H1 (cell line): ENCODE measurements around the gene GRIK4. TPM values are rescaled to one million over a fixed set of nuclear protein-coding genes. Genes with fewer than 3 reads are reported as not detected.

Source experiments
- CTCF ChIA-PET: fragments of 300-600 bp; sonication (Branson Sonifier 250); formaldehyde crosslinking; loops from one replicate; lab custom pipeline; 2021; ENCODE audit not compliant: partially characterized antibody; lab: Charles Lee
- POLR2A ChIA-PET: fragments of 300-600 bp; sonication (Branson Sonifier 250); formaldehyde crosslinking; loops from one replicate; lab custom pipeline; 2021; ENCODE audit warnings: inconsistent platforms; ENCODE audit not compliant: partially characterized antibody; lab: Charles Lee
- DNase-seq, 2 experiments: peaks; one replicate each; pipeline versions ENCODE4 v3.0.0 to v3.0.0-alpha.2; 2010 to 2022; ENCODE audit warnings: low spot score in 2 of 2, low read depth in 1 of 2, mixed read lengths in 1 of 2
- FAIRE-seq: peaks from 2 replicates; lab custom pipeline; 2011; peaks lifted over from hg19 to GRCh38; lab: Jason Lieb, UNC
- H2AFZ ChIP-seq: 2 replicates; pipeline ENCODE4 v1.8.1; 2012; ENCODE audit warnings: low read length, inconsistent platforms
- H2AK5ac ChIP-seq: 2 replicates; pipeline ENCODE4 v1.6.1; 2013; ENCODE audit warnings: low read depth, low read length
- H2BK120ac ChIP-seq: replicated peaks from 2 replicates; pipeline ENCODE3; 2013; ENCODE audit warnings: low read depth, low read length, inconsistent platforms
- H2BK12ac ChIP-seq: 2 replicates; pipeline ENCODE4 v1.6.1; 2013; ENCODE audit warnings: low read depth, low read length
- H2BK15ac ChIP-seq: 2 replicates; pipeline ENCODE4 v1.6.1; 2013; ENCODE audit warnings: low read length
- H2BK20ac ChIP-seq: 2 replicates; pipeline ENCODE4 v1.6.1; 2013; ENCODE audit warnings: low read length
- H2BK5ac ChIP-seq: 2 replicates; pipeline ENCODE4 v1.6.1; 2013; ENCODE audit warnings: low read depth, low read length
- H3K14ac ChIP-seq: 2 replicates; pipeline ENCODE4 v1.6.1; 2013; ENCODE audit warnings: inconsistent platforms; ENCODE audit not compliant: insufficient read length
- H3K18ac ChIP-seq: 2 replicates; pipeline ENCODE4 v1.6.1; 2013; ENCODE audit warnings: low read length; ENCODE audit errors: extremely low read depth
- H3K23ac ChIP-seq: 2 replicates; pipeline ENCODE4 v1.6.1; 2013; ENCODE audit warnings: inconsistent platforms; ENCODE audit not compliant: insufficient read length
- H3K23me2 ChIP-seq: 2 replicates; pipeline ENCODE4 v1.6.1; 2013; ENCODE audit warnings: low read depth, low read length
- H3K27ac ChIP-seq: 2 replicates; pipeline ENCODE4 v1.6.1; 2011; ENCODE audit warnings: low read depth, low read length, inconsistent platforms
- H3K27me3 ChIP-seq, 4 experiments: replicated peaks in 1 of 4; 1 replicate in 1 of 4; 2 replicates in 3 of 4; pipeline versions ENCODE4 v1.6.1 to v1.8.1; 2011 to 2013; ENCODE audit warnings: low read length in 3 of 4, mild to moderate bottlenecking in 3 of 4, inconsistent platforms in 2 of 4, mixed read lengths in 2 of 4, moderate library complexity in 1 of 4; ENCODE audit not compliant: control insufficient read depth in 3 of 4, insufficient read depth in 3 of 4; ENCODE audit errors: extremely low read depth in 1 of 4
- H3K36me3 ChIP-seq, 4 experiments: 2 replicates each; pipeline versions ENCODE4 v1.6.1 to v1.8.1; 2011 to 2013; ENCODE audit warnings: mild to moderate bottlenecking in 4 of 4, low read length in 3 of 4, moderate library complexity in 2 of 4, control low read depth in 1 of 4, inconsistent platforms in 1 of 4; ENCODE audit not compliant: insufficient read depth in 4 of 4, control insufficient read depth in 2 of 4
- H3K4ac ChIP-seq: replicated peaks from 2 replicates; pipeline ENCODE3; 2013; ENCODE audit warnings: low read length, low read depth, mixed read lengths, inconsistent platforms; ENCODE audit not compliant: insufficient read length
- H3K4me1 ChIP-seq, 4 experiments: replicated peaks in 1 of 4; 1 replicate in 1 of 4; 2 replicates in 3 of 4; pipeline versions ENCODE4 v1.6.1 to v1.8.1; 2011 to 2013; ENCODE audit warnings: low read length in 3 of 4, inconsistent platforms in 2 of 4, mixed read lengths in 1 of 4; ENCODE audit not compliant: insufficient read depth in 4 of 4, control insufficient read depth in 3 of 4
- H3K4me2 ChIP-seq, 2 experiments: 2 replicates each; pipeline versions ENCODE4 v1.6.1 to v1.8.1; 2011 to 2013; ENCODE audit warnings: low read depth in 2 of 2, low read length in 2 of 2, control low read depth in 1 of 2, inconsistent platforms in 1 of 2, mild to moderate bottlenecking in 1 of 2; ENCODE audit not compliant: insufficient read depth in 1 of 2
- H3K4me3 ChIP-seq, 4 experiments: fragments of 200-600, 300-600 bp in 1 of 4; sonication (generic), shearing (Covaris generic), sonication (Bioruptor Twin) in 1 of 4; 2 replicates each; pipeline versions ENCODE4 v1.5.1 to v1.8.1; 2011 to 2016; ENCODE audit warnings: low read length in 4 of 4, low read depth in 3 of 4, control low read depth in 2 of 4, inconsistent platforms in 2 of 4, mild to moderate bottlenecking in 2 of 4, mixed read lengths in 1 of 4, moderate library complexity in 1 of 4; ENCODE audit not compliant: insufficient read depth in 2 of 4; ENCODE audit errors: extremely low read depth in 1 of 4
- H3K56ac ChIP-seq: replicated peaks from 2 replicates; pipeline ENCODE3; 2013; ENCODE audit warnings: low read depth, mild to moderate bottlenecking, mixed read lengths, low read length, inconsistent platforms; ENCODE audit not compliant: insufficient read length
- H3K79me1 ChIP-seq: 2 replicates; pipeline ENCODE4 v1.6.1; 2013; ENCODE audit warnings: low read depth, low read length, control low read depth
- H3K79me2 ChIP-seq, 2 experiments: 2 replicates each; pipeline versions ENCODE4 v1.6.1 to v1.8.1; 2012 to 2013; ENCODE audit warnings: low read length in 2 of 2, mild to moderate bottlenecking in 2 of 2, inconsistent platforms in 1 of 2; ENCODE audit not compliant: insufficient read depth in 2 of 2, control insufficient read depth in 1 of 2
- H3K9ac ChIP-seq, 4 experiments: replicated peaks in 1 of 4; 1 replicate in 1 of 4; 2 replicates in 3 of 4; pipeline versions ENCODE4 v1.6.1 to v1.8.1; 2011 to 2013; ENCODE audit warnings: low read depth in 3 of 4, low read length in 3 of 4, control low read depth in 2 of 4, mild to moderate bottlenecking in 2 of 4, moderate library complexity in 2 of 4, inconsistent platforms in 1 of 4; ENCODE audit errors: extremely low read depth in 1 of 4
- H3K9me3 ChIP-seq, 2 experiments: 2 replicates each; pipeline versions ENCODE4 v1.6.1 to v1.8.1; 2012 to 2013; ENCODE audit warnings: mild to moderate bottlenecking in 2 of 2, moderate library complexity in 2 of 2, control low read depth in 1 of 2, inconsistent platforms in 1 of 2, low read depth in 1 of 2, low read length in 1 of 2, mixed read lengths in 1 of 2; ENCODE audit not compliant: insufficient read depth in 2 of 2
- H4K20me1 ChIP-seq, 2 experiments: replicated peaks in 1 of 2; 2 replicates each; pipeline versions ENCODE3 to v1.8.1; 2011 to 2013; ENCODE audit warnings: inconsistent platforms in 2 of 2, low read length in 2 of 2, mild to moderate bottlenecking in 1 of 2; ENCODE audit not compliant: insufficient read depth in 2 of 2, control insufficient read depth in 1 of 2
- H4K5ac ChIP-seq: 2 replicates; pipeline ENCODE4 v1.6.1; 2013; ENCODE audit warnings: low read length, low read depth, mixed read lengths, inconsistent platforms; ENCODE audit not compliant: insufficient read length
- H4K8ac ChIP-seq: 2 replicates; pipeline ENCODE4 v1.8.0; 2013; ENCODE audit warnings: mild to moderate bottlenecking, moderate library complexity, low read length, inconsistent platforms; ENCODE audit not compliant: insufficient read depth; ENCODE audit errors: extremely low read depth
- H4K91ac ChIP-seq: replicated peaks from 2 replicates; pipeline ENCODE3; 2013; ENCODE audit warnings: low read length, mixed read lengths, inconsistent platforms; ENCODE audit not compliant: insufficient read length
- BRCA1 ChIP-seq: IDR thresholded peaks from 2 replicates; pipeline ENCODE4 v1.6.1; 2012; ENCODE audit warnings: low read depth, low read length, improper control_type of control experiment
- HDAC6 ChIP-seq: IDR thresholded peaks from one replicate; pipeline ENCODE4 v1.7.1; 2012; ENCODE audit warnings: low read depth, mild to moderate bottlenecking, inconsistent platforms, low read length, moderate library complexity
- MAFK ChIP-seq: IDR thresholded peaks from 2 replicates; pipeline ENCODE4 v1.6.1; 2012; ENCODE audit warnings: low read depth, mild to moderate bottlenecking, improper control_type of control experiment, low read length
- TEAD4 ChIP-seq: IDR thresholded peaks from 2 replicates; pipeline ENCODE4 v1.6.1; 2012; ENCODE audit warnings: low read depth, low read length, inconsistent platforms, mixed read lengths
- WGBS, 2 experiments: shearing (Covaris generic) in 1 of 2; methylation state at CpG; one replicate each; pipeline versions ENCODE4 v1.1.6 to v1.1.7; 2013 to 2015; ENCODE audit warnings: low lambda C conversion rate in 2 of 2, mixed read lengths in 2 of 2, inconsistent platforms in 1 of 2, low coverage in 1 of 2, missing lambda C conversion rate in 1 of 2; ENCODE audit not compliant: insufficient replicate concordance in 2 of 2, insufficient coverage in 1 of 2, insufficient read length in 1 of 2; ENCODE audit errors: extremely low coverage in 1 of 2, missing lambda C conversion rate in 1 of 2; 5-methylcytosine and 5-hydroxymethylcytosine counted together
- polyA plus RNA-seq, 7 experiments: library from polyadenylated mRNA; depleted of rRNA in 3 of 7; stranded (reverse) in 5 of 7; unstranded in 2 of 7; fragments of >200 nt in 5 of 7; fragments of 200-250 nt in 2 of 7; gene quantifications; 1 replicate in 5 of 7; 2 replicates in 1 of 7; 4 replicates in 1 of 7; pipeline versions ENCODE4 v1.2.1 to v1.2.3, GENCODE V29; 2011 to 2013; ENCODE audit warnings: missing spikeins in 2 of 7, mixed read lengths in 2 of 7
- total RNA-seq: library from RNA; stranded (reverse); fragmentation: NEBNext Ultra II Directional; extraction: Animal tissue kit (Norgen Biotek cat#: 25700); gene quantifications from 2 replicates; pipeline ENCODE4 v1.2.1, GENCODE V29; 2021
- TF ChIP-seq, protein P1 (sequence below): IDR thresholded peaks from 2 replicates; pipeline ENCODE4 v1.6.1; 2012; ENCODE audit warnings: inconsistent platforms

Gene GRIK4
- total and polyA plus RNA-seq, 2 of the 8 experiments (the other 6 are each of a cell fraction or from before 2014, with no cell fraction given) = 1.2 to 2.9 TPM

DNA sequence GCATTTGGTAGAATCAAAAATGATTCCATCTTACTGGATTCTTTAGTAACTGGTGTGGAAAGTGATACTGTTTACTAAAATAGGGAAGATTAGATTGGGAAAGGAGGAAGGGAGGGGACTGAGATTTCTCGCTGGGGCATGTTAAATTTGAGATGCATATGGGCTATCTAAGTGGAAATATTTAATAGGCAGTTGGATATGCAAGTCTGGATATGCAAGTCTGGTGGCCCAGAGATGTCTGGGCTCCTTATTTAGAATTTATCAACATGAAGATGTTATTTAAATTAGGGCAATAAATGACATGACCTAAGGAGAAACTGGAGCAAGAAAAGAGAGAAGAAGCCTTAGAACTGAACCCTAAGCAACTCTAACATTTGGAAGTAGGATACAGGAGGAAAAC is 495.4 kb downstream of the GRIK4 start:
- CTCF ChIA-PET = no interaction called here
- DNase-seq = no peak
- no peak overlapping the region for H2BK20ac ChIP-seq
- no peak overlapping the region for H3K18ac ChIP-seq
- no peak overlapping the region for H2BK15ac ChIP-seq
- no peaks in the 10 kb centered on the region for H3K79me2 ChIP-seq
- H3K23me2 ChIP-seq = no peaks in the 10 kb centered on the region
- POLR2A ChIA-PET = no interaction called here
- H2BK12ac ChIP-seq = no peak overlapping the region
- H4K91ac ChIP-seq = no peak overlapping the region
- 73% methylated on average over 1 of the region's 1 CpG; no CpG with 5 or more reads in 1 of the 2 experiments for WGBS, 2 experiments
- no peak for FAIRE-seq
- no peak overlapping the region for H2BK120ac ChIP-seq
- H4K20me1 ChIP-seq = no peaks in the 10 kb centered on the region
- no peak overlapping the region for H4K5ac ChIP-seq
- H4K8ac ChIP-seq = no peak overlapping the region
- peaks cover 0 to 7% (median 2%) of the 10 kb centered on the region in 4 experiments; a peak in 2 of 7 replicates for H3K4me1 ChIP-seq
- H3K9me3 ChIP-seq = no peaks in the 10 kb centered on the region
- no peak overlapping the region for H3K56ac ChIP-seq
- no peak overlapping the region for H3K27ac ChIP-seq
- H2BK5ac ChIP-seq = no peak overlapping the region
- no peaks in the 10 kb centered on the region for H3K27me3 ChIP-seq
- H3K9ac ChIP-seq = no peak overlapping the region
- H3K4me2 ChIP-seq = no peak overlapping the region
- H3K79me1 ChIP-seq = no peaks in the 10 kb centered on the region
- H3K4ac ChIP-seq = no peak overlapping the region
- H3K14ac ChIP-seq = no peak overlapping the region
- no peak overlapping the region for H3K23ac ChIP-seq
- H2AK5ac ChIP-seq = no peak overlapping the region
- H3K36me3 ChIP-seq = no peaks in the 10 kb centered on the region
- H3K4me3 ChIP-seq = no peak overlapping the region
- no peak overlapping the region for H2AFZ ChIP-seq
- TF ChIP-seq BRCA1 (no peak), HDAC6 (no peak), TEAD4 (no peak), MAFK (no peak)
- TF ChIP-seq, protein P1, sequence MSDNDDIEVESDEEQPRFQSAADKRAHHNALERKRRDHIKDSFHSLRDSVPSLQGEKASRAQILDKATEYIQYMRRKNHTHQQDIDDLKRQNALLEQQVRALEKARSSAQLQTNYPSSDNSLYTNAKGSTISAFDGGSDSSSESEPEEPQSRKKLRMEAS = no peak
